T-helper 17 cell (primary cell): ENCODE measurements around the gene VPS4A. TPM values are rescaled to one million over a fixed set of nuclear protein-coding genes. Genes with fewer than 3 reads are reported as not detected.

Source experiments
- ATAC-seq: fragments of 150-1000 bp; cut with Tn5 transposase; 2 replicates; pipeline ENCODE4 v1.10.0; 2021; ENCODE audit warnings: mild to moderate bottlenecking, moderate library complexity
- DNase-seq, 3 donors: peaks; one replicate each; pipeline versions ENCODE4 v3.0.0 to v3.0.0-alpha.2; 2020 to 2021
- H3K9me3 ChIP-seq: one replicate; pipeline ENCODE4 v1.7.0; 2013; ENCODE audit warnings: low read length, mild to moderate bottlenecking; ENCODE audit not compliant: control insufficient read depth, poor library complexity, severe bottlenecking
- H3K27ac Mint-ChIP-seq: one replicate; pipeline ENCODE4 v1.8.0; 2022; ENCODE audit warnings: mild to moderate bottlenecking, moderate library complexity, mixed read lengths
- H3K27me3 Mint-ChIP-seq: one replicate; pipeline ENCODE4 v1.8.0; 2022; ENCODE audit warnings: mixed read lengths
- H3K36me3 Mint-ChIP-seq: one replicate; pipeline ENCODE4 v1.8.0; 2022; ENCODE audit warnings: low read depth, mixed read lengths
- H3K4me1 Mint-ChIP-seq: one replicate; pipeline ENCODE4 v1.8.0; 2022; ENCODE audit warnings: mild to moderate bottlenecking, mixed read lengths
- H3K4me3 Mint-ChIP-seq: one replicate; pipeline ENCODE4 v1.8.0; 2022; ENCODE audit warnings: mild to moderate bottlenecking, moderate library complexity, mixed read lengths
- total RNA-seq, 4 donors: library from RNA in 2 of 4; stranded (reverse) in 2 of 4; gene quantifications; one replicate each; pipeline ENCODE4 v1.2.3 and lab custom pipeline; 2022 to 2026

VPS4A gene
- total RNA-seq, 2 donors from 2014 or later = 43.8 to 53.7 TPM

DNA sequence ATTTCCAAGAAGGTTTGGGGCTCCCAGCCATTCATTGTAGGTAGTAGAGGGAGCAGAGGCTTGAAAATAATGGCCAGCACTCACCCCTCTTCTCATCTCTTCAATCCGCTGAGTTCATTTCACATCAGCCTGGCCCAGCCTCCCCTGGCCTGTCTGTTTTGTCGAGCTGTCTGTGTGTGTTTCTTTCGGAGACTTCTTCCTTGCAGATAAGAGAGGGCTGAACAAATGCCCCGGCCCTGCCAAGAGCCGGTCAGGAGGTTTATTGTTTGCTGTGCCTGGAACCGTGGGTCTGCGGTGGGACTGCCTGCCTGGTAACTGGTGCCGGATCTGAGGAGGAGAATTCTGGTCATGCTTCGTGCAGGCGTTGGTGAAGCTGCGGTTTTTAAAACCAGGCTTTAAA is 3.4 kb downstream of the VPS4A start:
- ATAC-seq = no peak
- no peak for DNase-seq
- H3K4me3 Mint-ChIP-seq = no peak overlapping the region
- no peaks in the 10 kb centered on the region for H3K27me3 Mint-ChIP-seq
- H3K27ac Mint-ChIP-seq = no peak overlapping the region
- no peaks in the 10 kb centered on the region for H3K9me3 ChIP-seq
- peaks cover 7% of the 10 kb centered on the region for H3K36me3 Mint-ChIP-seq
- peaks cover 19% of the 10 kb centered on the region for H3K4me1 Mint-ChIP-seq

DNA sequence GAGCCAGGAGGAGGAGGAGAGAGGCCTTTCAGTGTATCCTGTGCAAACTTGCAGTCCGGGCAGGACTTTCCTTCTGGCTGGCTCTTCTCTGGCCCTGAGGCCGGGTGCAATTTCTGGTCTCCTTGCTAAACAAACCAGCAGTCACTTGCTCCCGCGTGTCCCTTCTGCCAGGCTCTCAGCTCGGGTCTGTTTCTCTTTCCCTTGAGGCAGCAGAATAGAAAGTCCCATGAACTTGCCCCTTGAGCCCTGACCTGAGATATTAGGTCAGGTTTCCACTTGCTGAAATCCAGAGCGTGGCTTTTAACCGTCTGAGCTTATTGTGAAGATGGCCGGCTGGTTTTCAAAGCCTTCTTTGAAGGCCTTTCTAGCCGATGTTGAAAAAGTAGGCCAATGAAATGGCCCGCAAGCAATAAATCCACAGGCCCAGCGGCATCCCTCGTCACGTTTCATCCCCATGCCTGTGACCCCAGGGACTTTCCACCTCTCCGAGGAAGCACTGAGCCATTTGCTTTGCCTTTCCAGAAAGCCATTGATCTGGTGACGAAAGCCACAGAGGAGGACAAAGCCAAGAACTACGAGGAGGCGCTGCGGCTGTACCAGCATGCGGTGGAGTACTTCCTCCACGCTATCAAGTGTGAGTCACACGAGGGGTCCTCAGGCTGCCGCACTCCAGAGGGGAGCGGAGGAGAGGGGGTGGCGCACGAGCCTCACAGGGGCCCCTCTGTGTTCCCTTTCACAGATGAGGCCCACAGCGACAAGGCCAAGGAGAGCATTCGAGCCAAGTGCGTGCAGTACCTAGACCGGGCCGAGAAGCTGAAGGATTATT is 4.5 kb downstream of the VPS4A start:
- no peaks in the 10 kb centered on the region for H3K9me3 ChIP-seq
- no peak overlapping the region for H3K4me3 Mint-ChIP-seq
- no peak for DNase-seq
- ATAC-seq = no peak
- no peaks in the 10 kb centered on the region for H3K27me3 Mint-ChIP-seq
- peak overlapping the region; percentile 27 for H3K27ac Mint-ChIP-seq
- H3K36me3 Mint-ChIP-seq = peaks cover 8% of the 10 kb centered on the region
- peaks cover 15% of the 10 kb centered on the region for H3K4me1 Mint-ChIP-seq

DNA sequence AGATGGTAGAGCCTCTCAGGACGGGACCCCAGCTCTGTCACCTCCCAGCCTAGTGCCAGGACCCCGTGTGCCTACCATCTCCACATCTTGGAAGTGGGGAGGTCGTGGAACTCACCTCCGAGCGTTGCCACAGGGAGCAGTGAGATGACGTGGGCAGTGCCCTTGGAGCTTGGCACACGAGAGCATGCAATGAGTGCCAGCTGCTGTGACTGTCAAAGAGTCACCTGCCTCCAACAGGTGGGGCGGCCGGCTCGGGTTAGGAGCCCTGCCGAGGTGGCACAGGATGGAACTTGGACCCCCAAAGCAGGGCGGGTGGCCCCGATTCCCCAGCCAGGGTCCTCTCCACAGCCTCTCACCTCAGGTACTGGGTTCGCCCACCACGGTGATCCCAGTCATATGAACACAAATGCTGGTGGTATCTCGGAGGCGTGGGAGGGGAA is 5.5 kb downstream of the VPS4A start:
- Mint-ChIP-seq H3K4me1 (peaks cover 19% of the 10 kb centered on the region), H3K27me3 (no peaks in the 10 kb centered on the region), H3K36me3 (peaks cover 8% of the 10 kb centered on the region), H3K4me3 (no peak overlapping the region), H3K27ac (peak overlapping the region; percentile 27)
- DNase-seq (no peak), ATAC-seq (no peak)
- H3K9me3 ChIP-seq = no peaks in the 10 kb centered on the region

DNA sequence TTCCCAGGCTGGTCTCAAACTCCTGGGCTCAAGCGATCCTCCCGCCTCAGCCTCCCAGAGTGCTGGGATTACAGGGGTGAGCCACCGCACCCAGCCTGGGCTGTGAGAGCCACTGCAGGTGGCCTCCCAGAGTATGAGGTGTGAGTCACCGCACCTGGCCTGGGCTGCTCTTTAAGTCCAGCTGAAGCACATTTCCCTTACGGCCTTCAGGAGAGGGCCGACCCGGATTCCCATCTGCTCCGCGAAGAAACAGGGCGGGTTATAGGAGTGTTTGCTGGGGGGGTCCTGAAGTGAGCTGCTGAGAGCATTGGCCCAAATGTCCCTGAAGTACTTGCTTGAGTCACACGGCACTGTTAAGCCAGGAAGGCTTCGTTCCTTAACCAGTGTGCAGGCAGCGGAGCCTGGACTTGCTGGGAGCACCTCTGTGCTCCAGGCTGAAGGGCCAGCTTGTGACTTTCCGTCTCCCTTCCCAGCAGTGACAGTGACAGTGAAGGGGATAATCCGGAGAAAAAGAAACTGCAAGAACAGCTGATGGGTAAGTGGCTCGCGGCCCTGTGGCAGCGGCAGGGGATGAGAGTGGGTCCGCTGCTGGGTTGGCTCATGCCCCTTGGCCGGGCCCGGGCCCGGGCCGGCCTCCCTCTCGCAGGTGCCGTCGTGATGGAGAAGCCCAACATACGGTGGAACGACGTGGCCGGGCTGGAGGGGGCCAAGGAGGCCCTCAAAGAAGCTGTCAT is 7.2 kb downstream of the VPS4A start:
- no peak for DNase-seq
- no peaks in the 10 kb centered on the region for H3K9me3 ChIP-seq
- Mint-ChIP-seq H3K4me3 (no peak overlapping the region), H3K36me3 (peaks cover 3% of the 10 kb centered on the region), H3K4me1 (peaks cover 14% of the 10 kb centered on the region), H3K27ac (peak overlapping the region; percentile 2), H3K27me3 (no peaks in the 10 kb centered on the region)
- ATAC-seq = no peak

DNA sequence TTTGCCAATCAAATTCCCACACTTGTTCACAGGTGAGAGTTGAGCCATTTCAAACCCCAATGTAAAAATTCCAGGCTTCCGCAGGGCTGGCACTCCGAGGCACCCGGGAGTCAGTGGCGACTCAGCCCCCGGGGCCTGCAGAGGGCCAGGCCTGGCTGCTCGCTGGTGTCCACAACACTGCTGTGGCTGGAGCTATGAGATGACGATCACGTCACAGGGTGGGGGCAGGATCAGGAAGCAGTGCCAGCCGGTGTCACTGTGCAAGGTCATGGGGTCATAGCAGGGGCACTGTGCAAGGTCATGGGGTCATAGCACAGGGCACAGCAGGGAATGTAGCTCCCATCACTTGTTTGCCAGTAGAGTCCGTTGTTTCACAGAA is 7.8 kb downstream of the VPS4A start:
- no peaks in the 10 kb centered on the region for H3K9me3 ChIP-seq
- ATAC-seq (no peak), DNase-seq (no peak)
- Mint-ChIP-seq H3K36me3 (peaks cover 3% of the 10 kb centered on the region), H3K27ac (peak overlapping the region; percentile 2), H3K4me1 (peaks cover 12% of the 10 kb centered on the region), H3K27me3 (no peaks in the 10 kb centered on the region), H3K4me3 (no peak overlapping the region)

DNA sequence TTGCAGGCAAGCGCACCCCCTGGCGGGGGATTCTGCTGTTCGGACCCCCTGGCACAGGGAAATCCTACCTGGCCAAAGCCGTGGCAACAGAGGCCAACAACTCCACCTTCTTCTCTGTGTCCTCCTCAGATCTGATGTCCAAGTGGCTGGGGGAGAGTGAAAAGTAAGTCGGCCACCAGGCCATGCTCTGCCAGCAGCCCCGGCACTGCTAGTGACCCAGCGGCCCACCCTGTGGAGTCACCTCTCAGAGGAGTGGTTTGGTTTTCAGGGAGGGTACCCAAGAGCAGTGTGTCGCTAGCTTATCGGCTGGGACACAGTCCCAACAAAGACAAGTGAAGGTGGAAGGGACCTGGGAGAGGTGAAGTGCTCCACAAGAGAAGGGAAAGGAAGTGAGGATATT is 8.2 kb downstream of the VPS4A start:
- H3K9me3 ChIP-seq = no peaks in the 10 kb centered on the region
- no peak overlapping the region for H3K27ac Mint-ChIP-seq
- H3K4me3 Mint-ChIP-seq = no peak overlapping the region
- ATAC-seq (no peak), DNase-seq (no peak)
- no peaks in the 10 kb centered on the region for H3K27me3 Mint-ChIP-seq
- peaks cover 3% of the 10 kb centered on the region for H3K36me3 Mint-ChIP-seq
- peaks cover 12% of the 10 kb centered on the region for H3K4me1 Mint-ChIP-seq

DNA sequence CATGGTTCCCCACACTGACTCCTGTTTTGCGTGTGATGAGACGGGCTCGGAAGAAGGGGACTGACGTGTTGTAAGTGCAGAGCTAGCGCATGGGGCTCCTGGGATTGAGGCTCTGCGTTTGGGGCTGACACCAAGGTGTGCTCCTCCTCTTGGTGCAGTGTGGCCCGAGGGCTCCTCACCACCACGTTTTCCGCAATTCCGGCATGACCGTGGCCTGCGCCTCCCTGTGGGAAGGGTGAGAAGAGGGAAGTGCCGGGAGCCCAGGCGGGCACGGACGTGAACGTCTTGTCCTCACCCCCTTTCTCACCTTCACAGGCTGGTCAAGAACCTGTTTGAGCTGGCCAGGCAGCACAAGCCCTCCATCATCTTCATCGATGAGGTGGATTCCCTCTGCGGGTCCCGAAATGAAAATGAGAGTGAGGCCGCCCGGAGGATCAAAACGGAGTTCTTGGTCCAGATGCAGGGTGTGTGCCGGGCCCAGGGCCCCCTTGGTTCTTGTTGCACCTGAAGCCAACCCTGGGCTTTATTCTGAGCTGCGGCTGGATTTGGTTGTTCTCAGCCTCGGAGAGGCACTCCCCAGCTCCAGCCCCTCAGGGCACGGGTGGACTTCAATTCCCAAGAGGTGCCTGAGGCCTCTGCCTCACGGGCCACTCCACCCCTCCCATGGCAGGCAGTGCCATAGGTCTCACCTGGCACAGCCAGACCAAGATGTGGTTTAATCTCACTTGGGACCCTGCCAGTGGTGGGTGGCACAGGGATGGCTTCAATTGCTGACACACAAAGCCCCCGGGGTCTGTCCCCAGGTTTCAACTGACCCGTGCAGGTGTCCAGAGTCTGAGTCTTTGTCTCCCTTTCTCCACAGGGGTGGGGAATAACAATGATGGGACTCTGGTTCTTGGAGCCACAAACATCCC is 8.9 kb downstream of the VPS4A start:
- peaks cover 3% of the 10 kb centered on the region for H3K36me3 Mint-ChIP-seq

DNA sequence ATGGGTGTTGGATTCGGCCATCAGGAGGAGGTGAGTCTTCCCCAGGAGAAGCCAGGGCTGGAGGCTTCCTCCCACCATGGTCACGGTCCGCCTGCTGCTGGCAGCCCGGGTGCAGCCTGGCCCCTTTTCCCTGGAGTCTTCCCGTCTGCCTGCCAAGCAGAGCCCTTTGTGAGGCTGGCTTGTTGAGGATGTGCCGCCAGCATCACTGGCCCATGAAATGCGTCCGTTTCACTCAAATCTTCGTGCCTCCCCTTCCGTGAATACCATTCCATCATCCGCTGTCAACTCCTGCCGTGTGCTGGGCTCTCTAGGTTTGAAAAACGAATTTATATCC is 9.6 kb downstream of the VPS4A start:
- H3K36me3 Mint-ChIP-seq = peaks cover 3% of the 10 kb centered on the region
- DNase-seq (no peak), ATAC-seq (no peak)
- H3K9me3 ChIP-seq = no peaks in the 10 kb centered on the region
- peaks cover 15% of the 10 kb centered on the region for H3K4me1 Mint-ChIP-seq
- no peak overlapping the region for H3K4me3 Mint-ChIP-seq
- peak overlapping the region; percentile 27 for H3K27ac Mint-ChIP-seq
- no peaks in the 10 kb centered on the region for H3K27me3 Mint-ChIP-seq

More for the DNA sequence above, 8.9 kb downstream of the VPS4A start:
- peaks cover 14% of the 10 kb centered on the region for H3K4me1 Mint-ChIP-seq
- ATAC-seq (no peak), DNase-seq (no peak)
- no peaks in the 10 kb centered on the region for H3K27me3 Mint-ChIP-seq
- H3K9me3 ChIP-seq = no peaks in the 10 kb centered on the region
- H3K27ac Mint-ChIP-seq = no peak overlapping the region
- no peak overlapping the region for H3K4me3 Mint-ChIP-seq

DNA sequence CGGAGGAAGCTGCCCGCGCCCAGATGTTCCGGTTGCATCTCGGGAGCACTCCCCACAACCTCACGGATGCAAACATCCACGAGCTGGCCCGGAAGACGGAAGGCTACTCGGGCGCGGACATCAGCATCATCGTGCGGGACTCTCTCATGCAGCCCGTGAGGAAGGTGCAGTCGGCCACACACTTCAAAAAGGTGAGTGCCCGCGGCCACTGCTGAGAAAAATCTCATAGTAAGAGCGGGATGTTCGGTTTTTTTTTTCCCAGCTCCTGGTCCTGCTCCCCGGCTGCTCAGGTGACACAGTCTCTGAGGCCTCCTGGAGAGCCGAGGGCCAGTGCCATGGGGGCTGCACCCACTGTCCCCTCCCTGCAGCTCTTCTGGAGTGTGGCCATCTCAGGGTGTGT is 9.9 kb downstream of the VPS4A start:
- DNase-seq = no peak
- H3K9me3 ChIP-seq = no peaks in the 10 kb centered on the region
- no peak for ATAC-seq
- Mint-ChIP-seq H3K27ac (peak overlapping the region; percentile 27), H3K4me1 (peaks cover 19% of the 10 kb centered on the region), H3K27me3 (no peaks in the 10 kb centered on the region), H3K4me3 (no peak overlapping the region), H3K36me3 (peaks cover 3% of the 10 kb centered on the region)

DNA sequence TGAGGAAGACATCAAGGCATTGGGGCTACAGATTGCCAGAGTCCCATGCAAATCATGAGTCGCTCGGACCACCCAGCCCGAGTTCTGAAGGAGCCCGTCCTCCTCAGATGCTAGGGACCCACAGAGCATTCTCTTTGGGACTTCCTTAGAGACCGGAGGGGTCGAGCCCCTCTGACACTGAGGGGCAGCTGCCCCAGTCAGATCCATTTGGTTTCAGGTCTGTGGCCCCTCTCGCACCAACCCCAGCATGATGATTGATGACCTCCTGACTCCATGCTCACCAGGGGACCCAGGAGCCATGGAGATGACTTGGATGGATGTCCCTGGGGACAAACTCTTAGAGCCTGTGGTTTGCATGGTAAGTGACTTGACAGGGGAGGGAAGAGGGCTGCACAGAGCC is 11.2 kb downstream of the VPS4A start:
- no peak for DNase-seq
- H3K27me3 Mint-ChIP-seq = no peaks in the 10 kb centered on the region

DNA sequence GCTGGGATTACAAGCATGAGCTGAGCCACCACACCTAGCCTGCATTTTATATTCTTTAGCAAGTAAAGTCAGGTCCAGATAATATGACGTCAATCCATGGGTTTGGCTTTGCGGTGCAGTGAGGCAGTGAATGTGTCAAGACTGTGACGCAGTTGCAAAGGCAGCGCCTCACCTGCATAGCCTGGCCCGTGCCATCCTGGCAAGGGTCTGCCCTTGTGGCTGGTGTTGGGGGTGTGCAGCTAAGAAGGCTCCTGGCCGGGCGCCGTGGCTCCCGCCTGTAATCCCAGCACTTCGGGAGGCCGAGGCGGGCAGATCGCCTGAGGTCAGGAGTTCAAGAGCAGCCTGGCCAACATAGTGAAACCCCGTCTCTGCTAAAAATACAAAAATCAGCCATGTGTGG is 12.3 kb downstream of the VPS4A start:
- Mint-ChIP-seq H3K27ac (no peak overlapping the region), H3K4me1 (peaks cover 28% of the 10 kb centered on the region), H3K27me3 (no peaks in the 10 kb centered on the region), H3K36me3 (peaks cover 3% of the 10 kb centered on the region), H3K4me3 (no peak overlapping the region)
- DNase-seq = no peak
- H3K9me3 ChIP-seq = no peaks in the 10 kb centered on the region
- ATAC-seq = no peak

More for the DNA sequence above, 11.2 kb downstream of the VPS4A start:
- H3K4me1 Mint-ChIP-seq = peaks cover 26% of the 10 kb centered on the region
- H3K4me3 Mint-ChIP-seq = no peak overlapping the region
- no peak overlapping the region for H3K27ac Mint-ChIP-seq
- H3K36me3 Mint-ChIP-seq = peaks cover 3% of the 10 kb centered on the region
- no peaks in the 10 kb centered on the region for H3K9me3 ChIP-seq
- no peak for ATAC-seq

DNA sequence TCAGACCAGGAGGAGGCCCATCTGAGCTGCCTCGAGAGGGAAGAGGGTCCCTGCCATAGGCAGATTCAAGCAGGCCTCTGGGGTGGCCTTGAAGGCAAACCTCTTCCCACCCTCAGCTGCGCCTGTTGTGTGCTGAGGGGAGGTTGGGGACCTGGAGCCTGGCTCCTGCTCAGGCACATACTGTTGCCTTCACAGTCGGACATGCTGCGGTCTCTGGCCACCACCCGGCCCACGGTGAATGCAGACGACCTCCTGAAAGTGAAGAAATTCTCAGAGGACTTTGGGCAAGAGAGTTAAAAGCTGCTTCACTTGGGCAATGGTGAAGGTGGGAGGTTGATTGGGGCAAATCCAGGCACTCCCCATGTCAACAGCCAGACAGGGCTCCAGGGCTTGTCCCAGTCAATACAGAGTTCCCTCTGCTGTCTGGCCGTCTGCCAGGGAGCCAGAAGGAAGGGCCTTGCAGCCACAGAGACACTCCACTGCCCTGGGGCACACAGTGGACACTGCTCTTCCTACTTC is 12.9 kb downstream of the VPS4A start:
- peaks cover 3% of the 10 kb centered on the region for H3K36me3 Mint-ChIP-seq
- H3K4me1 Mint-ChIP-seq = peaks cover 30% of the 10 kb centered on the region
- no peak overlapping the region for H3K4me3 Mint-ChIP-seq
- H3K9me3 ChIP-seq = no peaks in the 10 kb centered on the region
- DNase-seq = no peak
- ATAC-seq = no peak
- H3K27ac Mint-ChIP-seq = no peak overlapping the region
- H3K27me3 Mint-ChIP-seq = no peaks in the 10 kb centered on the region
